IMR-90 (cell line): ENCODE data around the gene MLEC. TPM values are rescaled to one million over a fixed set of nuclear protein-coding genes. Genes with fewer than 3 reads are reported as not detected.
A peak's percentile ranks its signal among the peaks of the same experiment; 100 is the strongest.

Experiments
- ATAC-seq: fragments of 200-7000 bp; cut with Tn5 transposase; 2 replicates; pipeline ENCODE4 v1.9.1; 2020; ENCODE audit warnings: low read depth, mild to moderate bottlenecking, moderate library complexity
- BruUV-seq: library from RNA; stranded (reverse); fragments of 400-500 nt; replicated peaks from 2 replicates; lab custom pipeline; 2021; lab: Mats Ljungman, UMichigan
- CTCF ChIA-PET: fragments of 300-600 bp; formaldehyde crosslinking; extraction: SDS; loops from one replicate; lab custom pipeline; 2021; ENCODE audit warnings: antibody characterized with exemption; lab: Yijun Ruan, JAX
- POLR2A ChIA-PET: fragments of 300-600 bp; sonication (Branson Sonifier 250); formaldehyde crosslinking; loops from one replicate; lab custom pipeline; 2022; ENCODE audit warnings: antibody characterized with exemption; ENCODE audit not compliant: unreplicated experiment; lab: Charles Lee
- DNase-seq: peaks from one replicate; pipeline ENCODE4 v3.0.0; 2013
- H2AFZ ChIP-seq: replicated peaks from 2 replicates; pipeline ENCODE3; 2013; ENCODE audit warnings: low read length, mild to moderate bottlenecking; ENCODE audit not compliant: poor library complexity
- H2AK5ac ChIP-seq: 2 replicates; pipeline ENCODE4 v1.6.1; 2013; ENCODE audit warnings: low read depth, low read length, inconsistent platforms
- H2AK9ac ChIP-seq: replicated peaks from 2 replicates; pipeline ENCODE3; 2013; ENCODE audit warnings: mild to moderate bottlenecking, low read depth, low read length, moderate library complexity; ENCODE audit not compliant: poor library complexity
- H2BK120ac ChIP-seq: 2 replicates; pipeline ENCODE4 v1.6.1; 2013; ENCODE audit warnings: low read depth, low read length, inconsistent platforms
- H2BK15ac ChIP-seq: 3 replicates; pipeline ENCODE4 v1.6.1; 2013; ENCODE audit warnings: low read depth, low read length, inconsistent platforms
- H2BK20ac ChIP-seq: 2 replicates; pipeline ENCODE4 v1.6.1; 2013; ENCODE audit warnings: low read depth, mild to moderate bottlenecking, inconsistent platforms, low read length, moderate library complexity
- H2BK5ac ChIP-seq: 2 replicates; pipeline ENCODE4 v1.6.1; 2013; ENCODE audit warnings: mild to moderate bottlenecking, low read depth, low read length, inconsistent platforms; ENCODE audit not compliant: poor library complexity, severe bottlenecking
- H3K14ac ChIP-seq: replicated peaks from 2 replicates; pipeline ENCODE4 v1.6.1; 2013; ENCODE audit warnings: low read depth, low read length, inconsistent platforms
- H3K18ac ChIP-seq: 2 replicates; pipeline ENCODE4 v1.6.1; 2013; ENCODE audit warnings: low read depth, low read length, control low read depth
- H3K23ac ChIP-seq: 2 replicates; pipeline ENCODE4 v1.6.1; 2013; ENCODE audit warnings: low read depth, low read length, inconsistent platforms
- H3K27ac ChIP-seq: 2 replicates; pipeline ENCODE4 v1.5.1; 2013; ENCODE audit warnings: mild to moderate bottlenecking, control low read depth, low read length; ENCODE audit not compliant: insufficient read depth
- H3K27me3 ChIP-seq: 2 replicates; pipeline ENCODE4 v1.6.1; 2013; ENCODE audit warnings: low read length; ENCODE audit not compliant: control insufficient read depth, insufficient read depth
- H3K36me3 ChIP-seq: 2 replicates; pipeline ENCODE4 v1.6.1; 2013; ENCODE audit warnings: low read length, mixed read lengths; ENCODE audit not compliant: control insufficient read depth, insufficient read depth
- H3K4ac ChIP-seq: 2 replicates; pipeline ENCODE4 v1.6.1; 2013; ENCODE audit warnings: low read depth, low read length, inconsistent platforms
- H3K4me1 ChIP-seq: 2 replicates; pipeline ENCODE4 v1.6.1; 2013; ENCODE audit warnings: low read length, mixed read lengths; ENCODE audit not compliant: control insufficient read depth, insufficient read depth
- H3K4me2 ChIP-seq: 2 replicates; pipeline ENCODE4 v1.6.1; 2013; ENCODE audit warnings: low read depth, mild to moderate bottlenecking, control low read depth, low read length, moderate library complexity
- H3K4me3 ChIP-seq: 2 replicates; pipeline ENCODE4 v1.5.1; 2013; ENCODE audit warnings: low read depth, mild to moderate bottlenecking, control low read depth, low read length, moderate library complexity; ENCODE audit not compliant: insufficient read depth
- H3K56ac ChIP-seq: 2 replicates; pipeline ENCODE4 v1.6.1; 2013; ENCODE audit warnings: low read length, inconsistent platforms; ENCODE audit not compliant: insufficient read depth; ENCODE audit errors: extremely low read depth
- H3K79me1 ChIP-seq, 2 experiments: 2 replicates each; pipeline ENCODE4 v1.6.1; 2013; ENCODE audit warnings: low read length in 2 of 2, inconsistent platforms in 1 of 2, low read depth in 1 of 2
- H3K9ac ChIP-seq: 2 replicates; pipeline ENCODE4 v1.6.1; 2013; ENCODE audit warnings: low read depth, low read length, control low read depth
- H3K9me1 ChIP-seq: 2 replicates; pipeline ENCODE4 v1.6.1; 2013; ENCODE audit warnings: low read length, inconsistent platforms; ENCODE audit not compliant: insufficient read depth
- H3K9me3 ChIP-seq: 2 replicates; pipeline ENCODE4 v1.6.1; 2013; ENCODE audit warnings: low read length; ENCODE audit not compliant: control insufficient read depth, insufficient read depth
- H4K20me1 ChIP-seq: 2 replicates; pipeline ENCODE4 v1.6.1; 2013; ENCODE audit warnings: low read length, inconsistent platforms; ENCODE audit not compliant: insufficient read depth
- H4K5ac ChIP-seq: 2 replicates; pipeline ENCODE4 v1.6.1; 2013; ENCODE audit warnings: mild to moderate bottlenecking, low read depth, low read length, control low read depth
- H4K8ac ChIP-seq, 2 experiments: 2 replicates each; pipeline ENCODE4 v1.6.1; 2013; ENCODE audit warnings: low read depth in 2 of 2, low read length in 2 of 2, control low read depth in 1 of 2, inconsistent platforms in 1 of 2
- H4K91ac ChIP-seq: 2 replicates; pipeline ENCODE4 v1.6.1; 2013; ENCODE audit warnings: low read depth, low read length, inconsistent platforms; ENCODE audit not compliant: insufficient read depth
- CTCF ChIP-seq: conservative IDR thresholded peaks from 2 replicates; pipeline ENCODE4 v1.5.1; 2012; ENCODE audit warnings: mild to moderate bottlenecking, low read depth, low read length, improper control_type of control experiment
- WGBS, 2 experiments: methylation state at CpG; one replicate each; pipeline versions ENCODE4 v1.1.5 to v1.1.7; 2013; ENCODE audit warnings: missing lambda C conversion rate in 2 of 2; ENCODE audit not compliant: insufficient read length in 1 of 2; ENCODE audit errors: extremely low coverage in 2 of 2; 5-methylcytosine and 5-hydroxymethylcytosine counted together
- dilution Hi-C: fragments of 300-500 bp; cut with HindIII; formaldehyde crosslinking; loops from one replicate; pipeline ENCODE4 v1.14.3; 2018; ENCODE audit warnings: low sequenced_read_pairs; ENCODE audit not compliant: unreplicated experiment
- in situ Hi-C: fragments of 300-500 bp; cut with MboI; formaldehyde crosslinking; loops from 3 replicates; pipeline ENCODE4 v1.14.3; 2019; ENCODE audit warnings: low sequenced_read_pairs, inconsistent platforms, mixed read lengths
- intact Hi-C: fragments of 100-400 bp; cut with micrococcal nuclease; formaldehyde crosslinking; loops from 2 replicates; pipeline ENCODE4 v1.10.0; 2022
- polyA plus RNA-seq, 3 experiments: library from polyadenylated mRNA; depleted of rRNA; stranded (reverse); fragments of >200 nt; gene quantifications; 2 replicates each; pipeline ENCODE4 v1.2.3, GENCODE V29; 2012; ENCODE audit warnings: low replicate concordance in 1 of 3
- total RNA-seq: library from RNA; depleted of rRNA; stranded (reverse); fragments of >200 nt; gene quantifications from 2 replicates; pipeline ENCODE4 v1.2.3, GENCODE V29; 2012

MLEC gene
- total and polyA plus RNA-seq, 2 of the 4 experiments (the other 2 are of a cell fraction) = 44.1 to 137 TPM

GRCh38 chr12:120725659-120726509 is 38.9 kb downstream of the MLEC start, which contains the start of gene ACADS:
Gene ACADS, plus strand, starts transcription at chr12:120725826. Its CDS starts 60 bp downstream, at chr12:120725886.
- peak within 1 kb of the TSS; percentile 29 for H3K9ac ChIP-seq
- no peaks in the 10 kb centered on the region for H3K27me3 ChIP-seq
- H3K36me3 ChIP-seq = peaks cover 20% of the 10 kb centered on the region
- no peak for TF ChIP-seq CTCF
- H3K18ac ChIP-seq = no peak within 1 kb of the TSS
- no peak within 1 kb of the TSS for H2BK120ac ChIP-seq
- H3K23ac ChIP-seq = peak within 1 kb of the TSS; percentile 14; the same call in 1 of the 2 replicates
- H3K14ac ChIP-seq = no peak within 1 kb of the TSS
- ATAC-seq (peak; percentile 100), DNase-seq (peak; percentile 67)
- intact Hi-C loops (no loop called here), dilution Hi-C loops (no loop called here), in situ Hi-C loops (no loop called here)
- CTCF ChIA-PET = no interaction called here
- H3K79me1 ChIP-seq = peaks cover 13 to 24% of the 10 kb centered on the region in 2 experiments; a peak in 3 of 4 replicates
- H2BK15ac ChIP-seq = no peak within 1 kb of the TSS
- H4K91ac ChIP-seq = peak within 1 kb of the TSS; percentile 10; the same call in 1 of the 2 replicates
- H3K27ac ChIP-seq = peak within 1 kb of the TSS; percentile 9; the same call in 1 of the 2 replicates
- H3K4me2 ChIP-seq = peak within 1 kb of the TSS; percentile 69
- H3K56ac ChIP-seq = peak within 1 kb of the TSS; percentile 26; the same call in 1 of the 2 replicates
- peaks cover 9% of the 10 kb centered on the region; the same call in 1 of the 2 replicates for H3K4me1 ChIP-seq
- H3K4me3 ChIP-seq = peak within 1 kb of the TSS; percentile 59
- H2BK5ac ChIP-seq = no peak within 1 kb of the TSS
- H4K20me1 ChIP-seq = no peaks in the 10 kb centered on the region
- peaks cover 10% of the 10 kb centered on the region for H3K9me1 ChIP-seq
- BruUV-seq = no TSS peak
- H3K4ac ChIP-seq = no peak within 1 kb of the TSS
- H2AK9ac ChIP-seq = peak within 1 kb of the TSS; percentile 89
- no peak within 1 kb of the TSS for H2BK20ac ChIP-seq
- H2AFZ ChIP-seq = peak within 1 kb of the TSS; percentile 94
- H4K5ac ChIP-seq = no peak within 1 kb of the TSS
- no peaks in the 10 kb centered on the region for H3K9me3 ChIP-seq
- H4K8ac ChIP-seq = peak within 1 kb of the TSS; percentile 68 to 83; a peak in 3 of 4 replicates
- POLR2A ChIA-PET = no interaction called here
- 19% methylated on average over 36 of the region's 66 CpGs; no CpG with 5 or more reads in 1 of the 2 experiments for WGBS, 2 experiments
- H2AK5ac ChIP-seq = peak within 1 kb of the TSS; percentile 15; the same call in 1 of the 2 replicates
